ENCODE results near the gene CATSPERB. TPM values are rescaled to one million over a fixed set of nuclear protein-coding genes. Genes with fewer than 3 reads are reported as not detected.
A peak's percentile ranks its signal among the peaks of the same experiment; 100 is the strongest.
"Not testable (repeated sequence)": the region's sequence is repeated elsewhere in the genome, so short reads cannot be mapped to it uniquely, and the experiment has no call there.

The CATSPERB gene
- total and polyA plus RNA-seq, 9 donors = 0.06 to 0.93 (median 0.30) TPM; not detected in 1

GRCh38 chr14:91679273-91679672 is 52.6 kb downstream of the CATSPERB start:
- peaks cover 3% of the 10 kb centered on the region for H3K27me3 ChIP-seq (ENCODE audit: control insufficient read depth, insufficient read depth, low read length)

GRCh38 chr14:91677687-91678086 is 54.2 kb downstream of the CATSPERB start:
- not testable (repeated sequence) for H3K36me3 ChIP-seq (ENCODE audit: control insufficient read depth, insufficient read depth, low read length); H3K27me3 ChIP-seq (ENCODE audit: control insufficient read depth, insufficient read depth, low read length); DNase-seq; H3K27ac ChIP-seq (ENCODE audit: low read length); H3K4me1 ChIP-seq (ENCODE audit: control insufficient read depth, insufficient read depth, low read length); H3K4me3 ChIP-seq (ENCODE audit: low read length); H3K9me3 ChIP-seq (replicated peaks; ENCODE audit: control insufficient read depth, low read depth, low read length)
- WGBS (ENCODE audit: insufficient coverage) = no CpG with 5 or more reads among the region's 3 CpGs

More at GRCh38 chr14:91679273-91679672, 52.6 kb downstream of the CATSPERB start:
- DNase-seq = no peak
- Histone ChIP-seq H3K9me3 (replicated peaks; ENCODE audit: control insufficient read depth, low read depth, low read length) (no peaks in the 10 kb centered on the region), H3K4me3 (ENCODE audit: low read length) (no peak overlapping the region), H3K4me1 (ENCODE audit: control insufficient read depth, insufficient read depth, low read length) (peaks cover 2% of the 10 kb centered on the region), H3K36me3 (ENCODE audit: control insufficient read depth, insufficient read depth, low read length) (no peaks in the 10 kb centered on the region), H3K27ac (ENCODE audit: low read length) (no peak overlapping the region)

GRCh38 chr14:91674911-91675310 is 57.0 kb downstream of the CATSPERB start:
- no peak overlapping the region for H3K27ac ChIP-seq (ENCODE audit: low read length)
- no peaks in the 10 kb centered on the region for H3K9me3 ChIP-seq (replicated peaks; ENCODE audit: control insufficient read depth, low read depth, low read length)
- no peaks in the 10 kb centered on the region for H3K27me3 ChIP-seq (ENCODE audit: control insufficient read depth, insufficient read depth, low read length)
- H3K4me3 ChIP-seq (ENCODE audit: low read length) = no peak overlapping the region
- peaks cover 2% of the 10 kb centered on the region for H3K4me1 ChIP-seq (ENCODE audit: control insufficient read depth, insufficient read depth, low read length)
- DNase-seq = peak; percentile 12
- WGBS (ENCODE audit: insufficient coverage) = 26% methylated on average over 2 of the region's 3 CpGs
- H3K36me3 ChIP-seq (ENCODE audit: control insufficient read depth, insufficient read depth, low read length) = no peaks in the 10 kb centered on the region

GRCh38 chr14:91669867-91670266 is 62.0 kb downstream of the CATSPERB start:
- peaks cover 2% of the 10 kb centered on the region for H3K4me1 ChIP-seq (ENCODE audit: control insufficient read depth, insufficient read depth, low read length)
- no peaks in the 10 kb centered on the region for H3K9me3 ChIP-seq (replicated peaks; ENCODE audit: control insufficient read depth, low read depth, low read length)
- H3K27me3 ChIP-seq (ENCODE audit: control insufficient read depth, insufficient read depth, low read length) = no peaks in the 10 kb centered on the region
- H3K4me3 ChIP-seq (ENCODE audit: low read length) = no peak overlapping the region
- DNase-seq = no peak
- no peaks in the 10 kb centered on the region for H3K36me3 ChIP-seq (ENCODE audit: control insufficient read depth, insufficient read depth, low read length)
- H3K27ac ChIP-seq (ENCODE audit: low read length) = no peak overlapping the region
- WGBS (ENCODE audit: insufficient coverage) = 74% methylated on average over 2 of the region's 2 CpGs

- peak; percentile 3 for DNase-seq
- H3K27me3 ChIP-seq (ENCODE audit: control insufficient read depth, insufficient read depth, low read length); H3K4me3 ChIP-seq (ENCODE audit: low read length); H3K36me3 ChIP-seq (ENCODE audit: control insufficient read depth, insufficient read depth, low read length); H3K4me1 ChIP-seq (ENCODE audit: control insufficient read depth, insufficient read depth, low read length); H3K27ac ChIP-seq (ENCODE audit: low read length); H3K9me3 ChIP-seq (replicated peaks; ENCODE audit: control insufficient read depth, low read depth, low read length): not testable (repeated sequence)
- 88% methylated on average over 1 of the region's 2 CpGs for WGBS (ENCODE audit: insufficient coverage)
These were observed 64.8 kb downstream of the CATSPERB start for GRCh38 chr14:91667101-91667500.

- WGBS (ENCODE audit: insufficient coverage) = no CpG with 5 or more reads among the region's 2 CpGs
- Histone ChIP-seq H3K36me3 (ENCODE audit: control insufficient read depth, insufficient read depth, low read length) (no peaks in the 10 kb centered on the region), H3K4me3 (ENCODE audit: low read length) (no peak overlapping the region), H3K27ac (ENCODE audit: low read length) (no peak overlapping the region), H3K4me1 (ENCODE audit: control insufficient read depth, insufficient read depth, low read length) (no peaks in the 10 kb centered on the region), H3K9me3 (replicated peaks; ENCODE audit: control insufficient read depth, low read depth, low read length) (no peaks in the 10 kb centered on the region), H3K27me3 (ENCODE audit: control insufficient read depth, insufficient read depth, low read length) (no peaks in the 10 kb centered on the region)
- DNase-seq = no peak
These were observed 71.1 kb downstream of the CATSPERB start for GRCh38 chr14:91660790-91661189.

- no peak for DNase-seq
- H3K4me1 ChIP-seq (ENCODE audit: control insufficient read depth, insufficient read depth, low read length) = no peaks in the 10 kb centered on the region
- no peaks in the 10 kb centered on the region for H3K9me3 ChIP-seq (replicated peaks; ENCODE audit: control insufficient read depth, low read depth, low read length)
- H3K27me3 ChIP-seq (ENCODE audit: control insufficient read depth, insufficient read depth, low read length) = no peaks in the 10 kb centered on the region
- H3K36me3 ChIP-seq (ENCODE audit: control insufficient read depth, insufficient read depth, low read length) = no peaks in the 10 kb centered on the region
- no CpG with 5 or more reads among the region's 1 CpG for WGBS (ENCODE audit: insufficient coverage)
- no peak overlapping the region for H3K4me3 ChIP-seq (ENCODE audit: low read length)
- H3K27ac ChIP-seq (ENCODE audit: low read length) = no peak overlapping the region
These were observed 77.0 kb downstream of the CATSPERB start for GRCh38 chr14:91654836-91655235.

GRCh38 chr14:91653451-91653850 is 78.4 kb downstream of the CATSPERB start:
- DNase-seq = no peak
- H3K27ac ChIP-seq (ENCODE audit: low read length) = no peak overlapping the region
- H3K4me1 ChIP-seq (ENCODE audit: control insufficient read depth, insufficient read depth, low read length) = no peaks in the 10 kb centered on the region
- H3K36me3 ChIP-seq (ENCODE audit: control insufficient read depth, insufficient read depth, low read length) = no peaks in the 10 kb centered on the region
- no peaks in the 10 kb centered on the region for H3K9me3 ChIP-seq (replicated peaks; ENCODE audit: control insufficient read depth, low read depth, low read length)
- no peak overlapping the region for H3K4me3 ChIP-seq (ENCODE audit: low read length)
- WGBS (ENCODE audit: insufficient coverage) = no CpG with 5 or more reads among the region's 2 CpGs
- no peaks in the 10 kb centered on the region for H3K27me3 ChIP-seq (ENCODE audit: control insufficient read depth, insufficient read depth, low read length)

GRCh38 chr14:91649930-91650329 is 82.0 kb downstream of the CATSPERB start:
- Histone ChIP-seq H3K9me3 (replicated peaks; ENCODE audit: control insufficient read depth, low read depth, low read length) (no peaks in the 10 kb centered on the region), H3K27ac (ENCODE audit: low read length) (no peak overlapping the region), H3K4me1 (ENCODE audit: control insufficient read depth, insufficient read depth, low read length) (no peaks in the 10 kb centered on the region), H3K4me3 (ENCODE audit: low read length) (no peak overlapping the region), H3K27me3 (ENCODE audit: control insufficient read depth, insufficient read depth, low read length) (no peaks in the 10 kb centered on the region), H3K36me3 (ENCODE audit: control insufficient read depth, insufficient read depth, low read length) (no peaks in the 10 kb centered on the region)
- WGBS (ENCODE audit: insufficient coverage) = no CpG with 5 or more reads among the region's 2 CpGs
- peak; percentile 34 for DNase-seq

- DNase-seq = no peak
- no peaks in the 10 kb centered on the region for H3K4me1 ChIP-seq (ENCODE audit: control insufficient read depth, insufficient read depth, low read length)
- H3K36me3 ChIP-seq (ENCODE audit: control insufficient read depth, insufficient read depth, low read length) = no peaks in the 10 kb centered on the region
- no peaks in the 10 kb centered on the region for H3K27me3 ChIP-seq (ENCODE audit: control insufficient read depth, insufficient read depth, low read length)
- H3K9me3 ChIP-seq (replicated peaks; ENCODE audit: control insufficient read depth, low read depth, low read length) = no peaks in the 10 kb centered on the region
- no CpG with 5 or more reads among the region's 1 CpG for WGBS (ENCODE audit: insufficient coverage)
- H3K27ac ChIP-seq (ENCODE audit: low read length) = no peak overlapping the region
- H3K4me3 ChIP-seq (ENCODE audit: low read length) = no peak overlapping the region
These were observed 84.0 kb downstream of the CATSPERB start for GRCh38 chr14:91647856-91648255.

GRCh38 chr14:91636604-91637003 is 95.3 kb downstream of the CATSPERB start:
- WGBS (ENCODE audit: insufficient coverage) = 46% methylated on average over 3 of the region's 4 CpGs
- no peak for DNase-seq

More at GRCh38 chr14:91636604-91637003, 95.3 kb downstream of the CATSPERB start:
- H3K9me3 ChIP-seq (replicated peaks; ENCODE audit: control insufficient read depth, low read depth, low read length) = no peaks in the 10 kb centered on the region
- H3K27ac ChIP-seq (ENCODE audit: low read length) = no peak overlapping the region
- H3K4me3 ChIP-seq (ENCODE audit: low read length) = no peak overlapping the region
- H3K36me3 ChIP-seq (ENCODE audit: control insufficient read depth, insufficient read depth, low read length) = no peaks in the 10 kb centered on the region
- no peaks in the 10 kb centered on the region for H3K27me3 ChIP-seq (ENCODE audit: control insufficient read depth, insufficient read depth, low read length)
- H3K4me1 ChIP-seq (ENCODE audit: control insufficient read depth, insufficient read depth, low read length) = no peaks in the 10 kb centered on the region
